Duodenal mucosa (tissue), 2 donors: ENCODE data around the gene PECR.

Source experiments
- H3K27ac ChIP-seq: one replicate; pipeline ENCODE4 v1.7.0; 2013; ENCODE audit warnings: low read depth, low read length
- H3K27me3 ChIP-seq, 2 donors: one replicate each; pipeline ENCODE4 v1.7.0; 2013; ENCODE audit warnings: low read length in 2 of 2, control low read depth in 1 of 2; ENCODE audit not compliant: insufficient read depth in 2 of 2, control insufficient read depth in 1 of 2
- H3K36me3 ChIP-seq, 2 donors: one replicate each; pipeline ENCODE4 v1.7.0; 2013; ENCODE audit warnings: low read length in 2 of 2, control low read depth in 1 of 2; ENCODE audit not compliant: insufficient read depth in 2 of 2, control insufficient read depth in 1 of 2
- H3K4me1 ChIP-seq, 2 donors: one replicate each; pipeline ENCODE4 v1.7.0; 2013; ENCODE audit warnings: low read length in 2 of 2, control low read depth in 1 of 2; ENCODE audit not compliant: insufficient read depth in 2 of 2, control insufficient read depth in 1 of 2
- H3K4me3 ChIP-seq, 2 donors: one replicate each; pipeline ENCODE4 v1.7.0; 2013; ENCODE audit warnings: low read length in 2 of 2, low read depth in 1 of 2
- H3K9ac ChIP-seq, 2 donors: one replicate each; pipeline ENCODE4 v1.7.0; 2013; ENCODE audit warnings: low read length in 2 of 2, low read depth in 1 of 2
- H3K9me3 ChIP-seq, 2 donors: one replicate each; pipeline ENCODE4 v1.7.0; 2013; ENCODE audit warnings: low read length in 2 of 2, control low read depth in 1 of 2; ENCODE audit not compliant: control insufficient read depth in 1 of 2

Gene PECR

GRCh38 chr2:216039918-216040317, 41.7 kb downstream of the PECR start:
- Histone ChIP-seq H3K27me3 (no peaks in the 10 kb centered on the region), H3K9ac (no peak overlapping the region), H3K27ac (no peak overlapping the region), H3K36me3 (peaks cover 13 to 55% of the 10 kb centered on the region in 2 donors), H3K9me3 (no peaks in the 10 kb centered on the region), H3K4me1 (no peaks in the 10 kb centered on the region), H3K4me3 (no peak overlapping the region)

- no peaks in the 10 kb centered on the region for H3K4me1 ChIP-seq
- peaks cover 10 to 36% of the 10 kb centered on the region in 2 donors for H3K36me3 ChIP-seq
- no peak overlapping the region for H3K9ac ChIP-seq
- no peak overlapping the region for H3K4me3 ChIP-seq
- no peak overlapping the region for H3K27ac ChIP-seq
- H3K9me3 ChIP-seq: no peaks in the 10 kb centered on the region
- no peaks in the 10 kb centered on the region for H3K27me3 ChIP-seq
These were observed 47.5 kb downstream of the PECR start for GRCh38 chr2:216034065-216034464.

- Histone ChIP-seq H3K4me1 (no peaks in the 10 kb centered on the region), H3K9ac (no peak overlapping the region), H3K27me3 (no peaks in the 10 kb centered on the region), H3K36me3 (peaks cover 10 to 37% of the 10 kb centered on the region in 2 donors), H3K4me3 (no peak overlapping the region), H3K27ac (no peak overlapping the region), H3K9me3 (no peaks in the 10 kb centered on the region)
These were observed 48.2 kb downstream of the PECR start for GRCh38 chr2:216033403-216033802.

- no peak overlapping the region for H3K9ac ChIP-seq
- H3K4me1 ChIP-seq: no peaks in the 10 kb centered on the region
- no peak overlapping the region for H3K4me3 ChIP-seq
These were observed 49.5 kb downstream of the PECR start for GRCh38 chr2:216031960-216032689.

GRCh38 chr2:216030216-216030615, 51.4 kb downstream of the PECR start:
- H3K27ac ChIP-seq: no peak overlapping the region
- no peaks in the 10 kb centered on the region for H3K4me1 ChIP-seq
- no peak overlapping the region for H3K9ac ChIP-seq
- no peaks in the 10 kb centered on the region for H3K27me3 ChIP-seq
- peaks cover 5 to 21% of the 10 kb centered on the region in 2 donors for H3K36me3 ChIP-seq
- no peak overlapping the region for H3K4me3 ChIP-seq
- no peaks in the 10 kb centered on the region for H3K9me3 ChIP-seq

More at GRCh38 chr2:216031960-216032689, 49.5 kb downstream of the PECR start:
- Histone ChIP-seq H3K36me3 (peaks cover 6 to 32% of the 10 kb centered on the region in 2 donors), H3K27me3 (no peaks in the 10 kb centered on the region), H3K27ac (no peak overlapping the region), H3K9me3 (no peaks in the 10 kb centered on the region)

GRCh38 chr2:216029416-216030129, 52.0 kb downstream of the PECR start:
- no peak overlapping the region for H3K27ac ChIP-seq
- no peak overlapping the region for H3K4me3 ChIP-seq
- H3K27me3 ChIP-seq: no peaks in the 10 kb centered on the region
- H3K4me1 ChIP-seq: no peaks in the 10 kb centered on the region
- H3K36me3 ChIP-seq: peaks cover 5 to 18% of the 10 kb centered on the region in 2 donors
- no peak overlapping the region for H3K9ac ChIP-seq
- H3K9me3 ChIP-seq: no peaks in the 10 kb centered on the region

- no peaks in the 10 kb centered on the region for H3K4me1 ChIP-seq
- H3K27ac ChIP-seq: no peak overlapping the region
- H3K27me3 ChIP-seq: no peaks in the 10 kb centered on the region
- no peak overlapping the region for H3K9ac ChIP-seq
- H3K36me3 ChIP-seq: peaks cover 5 to 9% of the 10 kb centered on the region in 2 donors
- no peaks in the 10 kb centered on the region for H3K9me3 ChIP-seq
- no peak overlapping the region for H3K4me3 ChIP-seq
These were observed 56.8 kb downstream of the PECR start for GRCh38 chr2:216024779-216025336.

GRCh38 chr2:216023055-216023648, 58.5 kb downstream of the PECR start:
- H3K4me3 ChIP-seq: no peak overlapping the region
- no peak overlapping the region for H3K27ac ChIP-seq
- H3K9ac ChIP-seq: no peak overlapping the region
- H3K4me1 ChIP-seq: no peaks in the 10 kb centered on the region
- no peaks in the 10 kb centered on the region for H3K27me3 ChIP-seq
- no peaks in the 10 kb centered on the region for H3K36me3 ChIP-seq
- no peaks in the 10 kb centered on the region for H3K9me3 ChIP-seq

GRCh38 chr2:216021768-216022565, 59.6 kb downstream of the PECR start:
- no peaks in the 10 kb centered on the region for H3K9me3 ChIP-seq
- H3K27me3 ChIP-seq: no peaks in the 10 kb centered on the region
- H3K4me1 ChIP-seq: no peaks in the 10 kb centered on the region
- no peak overlapping the region for H3K27ac ChIP-seq
- no peak overlapping the region for H3K9ac ChIP-seq
- no peak overlapping the region for H3K4me3 ChIP-seq
- H3K36me3 ChIP-seq: no peaks in the 10 kb centered on the region
